ENCODE measurements around the gene ARSB. TPM values are rescaled to one million over a fixed set of nuclear protein-coding genes. Genes with fewer than 3 reads are reported as not detected.

The ARSB gene
- total RNA-seq, 1 donor from 2014 or later: 28.0 TPM

GRCh38 chr5:78893940-78894677 lies 91.0 kb downstream of the ARSB start:
- H3K27me3 Mint-ChIP-seq (ENCODE audit: low read depth): no peaks in the 10 kb centered on the region
- peaks cover 3% of the 10 kb centered on the region for H3K36me3 Mint-ChIP-seq (ENCODE audit: low read depth)
- no peak for DNase-seq (ENCODE audit: low read depth, low spot score)
- no peak overlapping the region for H3K27ac Mint-ChIP-seq (ENCODE audit: unreplicated experiment)
- H3K4me1 Mint-ChIP-seq: no peaks in the 10 kb centered on the region
- no peak for TF ChIP-seq CTCF (conservative IDR thresholded peaks at IDR 0.05)
- no peaks in the 10 kb centered on the region for H3K9me3 Mint-ChIP-seq
- no peak overlapping the region for H3K4me3 Mint-ChIP-seq

- H3K4me3 Mint-ChIP-seq: no peak overlapping the region
- no peaks in the 10 kb centered on the region for H3K4me1 Mint-ChIP-seq
- TF ChIP-seq CTCF (conservative IDR thresholded peaks at IDR 0.05): no peak
- no peak overlapping the region for H3K27ac Mint-ChIP-seq (ENCODE audit: unreplicated experiment)
- peaks cover 2% of the 10 kb centered on the region for H3K36me3 Mint-ChIP-seq (ENCODE audit: low read depth)
- no peak for DNase-seq (ENCODE audit: low read depth, low spot score)
- H3K9me3 Mint-ChIP-seq: no peaks in the 10 kb centered on the region
- no peaks in the 10 kb centered on the region for H3K27me3 Mint-ChIP-seq (ENCODE audit: low read depth)
Measured at GRCh38 chr5:78890667-78891379, 94.3 kb downstream of the ARSB start.

- DNase-seq (ENCODE audit: low read depth, low spot score): no peak
- Mint-ChIP-seq H3K4me1 (no peaks in the 10 kb centered on the region), H3K4me3 (no peak overlapping the region), H3K27me3 (ENCODE audit: low read depth) (no peaks in the 10 kb centered on the region), H3K36me3 (ENCODE audit: low read depth) (peaks cover 8% of the 10 kb centered on the region), H3K9me3 (no peaks in the 10 kb centered on the region), H3K27ac (ENCODE audit: unreplicated experiment) (no peak overlapping the region)
- no peak for TF ChIP-seq CTCF (conservative IDR thresholded peaks at IDR 0.05)
Measured at GRCh38 chr5:78889369-78890140, 95.6 kb downstream of the ARSB start.

- no peak overlapping the region for H3K4me3 Mint-ChIP-seq
- H3K4me1 Mint-ChIP-seq: no peaks in the 10 kb centered on the region
- no peak overlapping the region for H3K27ac Mint-ChIP-seq (ENCODE audit: unreplicated experiment)
Measured at GRCh38 chr5:78888580-78889368, 96.3 kb downstream of the ARSB start.

More at GRCh38 chr5:78888580-78889368, 96.3 kb downstream of the ARSB start:
- Mint-ChIP-seq H3K27me3 (ENCODE audit: low read depth) (no peaks in the 10 kb centered on the region), H3K36me3 (ENCODE audit: low read depth) (peaks cover 8% of the 10 kb centered on the region), H3K9me3 (no peaks in the 10 kb centered on the region)
- TF ChIP-seq CTCF (conservative IDR thresholded peaks at IDR 0.05): no peak
- DNase-seq (ENCODE audit: low read depth, low spot score): no peak

Data from neural crest cell (in vitro differentiated cells).